Gastrocnemius medialis (tissue), 4 donors: Measurements from ENCODE around the gene ZBTB46. TPM values are rescaled to one million over a fixed set of nuclear protein-coding genes. Genes with fewer than 3 reads are reported as not detected.
"Not testable (repeated sequence)": the region's sequence is repeated elsewhere in the genome, so short reads cannot be mapped to it uniquely, and the experiment has no call there.

Source experiments
- ATAC-seq, 2 donors: fragments of 150-250 bp; one replicate each; pipeline ENCODE4 v1.9.1; 2016
- DNase-seq, 2 donors: peaks; one replicate each; pipeline ENCODE4 v3.0.0-alpha.2; 2019
- H3K27ac ChIP-seq, 4 donors: fragments of 200-600 bp; sonication (generic); 1 replicate in 1 of 4; 2 replicates in 3 of 4; pipeline ENCODE4 v1.5.1; 2016 to 2018; ENCODE audit warnings: mild to moderate bottlenecking in 2 of 4, moderate library complexity in 1 of 4
- H3K27me3 ChIP-seq, 3 donors: fragments of 200-600 bp; sonication (generic) in 2 of 3; 1 replicate in 1 of 3; 2 replicates in 2 of 3; pipeline versions ENCODE4 v1.5.1 to v1.6.0; 2016 to 2019; ENCODE audit warnings: mild to moderate bottlenecking in 1 of 3, moderate library complexity in 1 of 3
- H3K36me3 ChIP-seq, 2 donors: fragments of 200-600 bp; sonication (generic) in 1 of 2; one replicate each; pipeline ENCODE4 v1.5.1; 2017 to 2018
- H3K4me1 ChIP-seq, 2 donors: fragments of 200-600 bp; sonication (generic) in 1 of 2; one replicate each; pipeline ENCODE4 v1.5.1; 2016 to 2017; ENCODE audit warnings: mild to moderate bottlenecking in 2 of 2
- H3K4me3 ChIP-seq, 4 donors: fragments of 200-600 bp; sonication (generic) in 3 of 4; 1 replicate in 1 of 4; 2 replicates in 3 of 4; pipeline ENCODE4 v1.5.1; 2016 to 2019; ENCODE audit warnings: mild to moderate bottlenecking in 2 of 4
- H3K9me3 ChIP-seq, 3 donors: fragments of 200-600 bp; sonication (generic) in 2 of 3; 1 replicate in 1 of 3; 2 replicates in 2 of 3; pipeline ENCODE4 v1.5.1; 2016 to 2019
- POLR2A ChIP-seq, 2 donors: fragments of 450-650 bp; IDR thresholded peaks; one replicate each; pipeline ENCODE4 v1.6.1; 2017; ENCODE audit warnings: antibody characterized with exemption in 2 of 2, mild to moderate bottlenecking in 2 of 2, moderate library complexity in 2 of 2
- in situ Hi-C, 4 donors: fragments of 200-750 bp; cut with MboI; loops; one replicate each; pipeline versions ENCODE4 v1.15.0 to v1.8.0; 2017; ENCODE audit warnings: low sequenced_read_pairs in 4 of 4
- intact Hi-C: fragments of 100-400 bp; cut with DNase I; formaldehyde crosslinking; loops from one replicate; pipeline ENCODE4 v1.15.1; 2023; ENCODE audit warnings: low total_unique reads
- total RNA-seq, 4 donors: library from RNA; depleted of rRNA; stranded (reverse); fragments of >200 nt; gene quantifications; one replicate each; pipeline versions ENCODE4 v1.1.0 to v1.2.3, GENCODE V29; 2016
- TF ChIP-seq, protein P1 (sequence below), 5 experiments: fragments of 450-650 bp in 3 of 5; fragments of 200-600 bp in 2 of 5; sonication (generic) in 2 of 5; IDR thresholded peaks in 4 of 5; conservative IDR thresholded peaks in 1 of 5; 1 replicate in 4 of 5; 2 replicates in 1 of 5; pipeline ENCODE4 v1.5.1; 2016 to 2019; ENCODE audit warnings: antibody characterized with exemption in 5 of 5, mild to moderate bottlenecking in 3 of 5, moderate library complexity in 3 of 5

The ZBTB46 gene
- total RNA-seq, 4 donors from 2014 or later, result 4.3 to 7.1 (median 5.6) TPM

DNA sequence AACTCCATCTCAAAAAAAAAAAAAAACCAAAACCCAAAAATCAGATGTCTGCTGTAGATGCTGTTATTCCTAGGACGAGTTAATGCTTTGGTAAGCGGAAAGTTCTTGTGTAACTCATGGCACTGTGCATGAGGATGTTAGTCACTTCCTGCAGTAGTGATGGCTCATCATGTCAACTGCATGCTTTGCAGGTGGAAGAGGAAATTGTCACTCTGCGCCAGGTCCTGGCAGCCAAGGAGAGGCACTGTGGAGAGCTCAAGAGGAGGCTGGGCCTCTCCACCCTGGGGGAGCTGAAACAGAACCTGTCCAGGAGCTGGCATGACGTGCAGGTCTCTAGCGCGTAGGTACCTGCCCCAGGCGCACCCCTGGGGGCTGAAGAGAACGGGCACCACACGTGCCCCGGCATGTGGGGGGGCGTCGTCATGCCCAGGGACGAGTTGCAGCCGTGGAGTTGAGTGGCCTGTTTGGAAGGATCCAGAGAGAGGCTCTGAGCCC lies 42.5 kb upstream of the ZBTB46 start:
- intact Hi-C loops (no loop called here), in situ Hi-C loops (no loop called here)
- Histone ChIP-seq H3K27me3 (no peaks in the 10 kb centered on the region), H3K27ac (peak overlapping the region; percentile 45 to 61 (median 52)), H3K9me3 (no peaks in the 10 kb centered on the region), H3K36me3 (peaks cover 0 to 78% of the 10 kb centered on the region in 2 donors), H3K4me1 (peaks cover 10 to 12% of the 10 kb centered on the region in 2 donors), H3K4me3 (no peak overlapping the region)
- TF ChIP-seq POLR2A (IDR thresholded peaks at IDR 0.05), result no peak
- TF ChIP-seq, protein P1, sequence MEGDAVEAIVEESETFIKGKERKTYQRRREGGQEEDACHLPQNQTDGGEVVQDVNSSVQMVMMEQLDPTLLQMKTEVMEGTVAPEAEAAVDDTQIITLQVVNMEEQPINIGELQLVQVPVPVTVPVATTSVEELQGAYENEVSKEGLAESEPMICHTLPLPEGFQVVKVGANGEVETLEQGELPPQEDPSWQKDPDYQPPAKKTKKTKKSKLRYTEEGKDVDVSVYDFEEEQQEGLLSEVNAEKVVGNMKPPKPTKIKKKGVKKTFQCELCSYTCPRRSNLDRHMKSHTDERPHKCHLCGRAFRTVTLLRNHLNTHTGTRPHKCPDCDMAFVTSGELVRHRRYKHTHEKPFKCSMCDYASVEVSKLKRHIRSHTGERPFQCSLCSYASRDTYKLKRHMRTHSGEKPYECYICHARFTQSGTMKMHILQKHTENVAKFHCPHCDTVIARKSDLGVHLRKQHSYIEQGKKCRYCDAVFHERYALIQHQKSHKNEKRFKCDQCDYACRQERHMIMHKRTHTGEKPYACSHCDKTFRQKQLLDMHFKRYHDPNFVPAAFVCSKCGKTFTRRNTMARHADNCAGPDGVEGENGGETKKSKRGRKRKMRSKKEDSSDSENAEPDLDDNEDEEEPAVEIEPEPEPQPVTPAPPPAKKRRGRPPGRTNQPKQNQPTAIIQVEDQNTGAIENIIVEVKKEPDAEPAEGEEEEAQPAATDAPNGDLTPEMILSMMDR (IDR thresholded peaks at IDR 0.05 in 4 of 5, conservative IDR thresholded peaks at IDR 0.05 in 1 of 5), result no peak
- ATAC-seq (peak in 1 of 2 donors; percentile 57), DNase-seq (peak in 1 of 2 donors; percentile 48)

DNA sequence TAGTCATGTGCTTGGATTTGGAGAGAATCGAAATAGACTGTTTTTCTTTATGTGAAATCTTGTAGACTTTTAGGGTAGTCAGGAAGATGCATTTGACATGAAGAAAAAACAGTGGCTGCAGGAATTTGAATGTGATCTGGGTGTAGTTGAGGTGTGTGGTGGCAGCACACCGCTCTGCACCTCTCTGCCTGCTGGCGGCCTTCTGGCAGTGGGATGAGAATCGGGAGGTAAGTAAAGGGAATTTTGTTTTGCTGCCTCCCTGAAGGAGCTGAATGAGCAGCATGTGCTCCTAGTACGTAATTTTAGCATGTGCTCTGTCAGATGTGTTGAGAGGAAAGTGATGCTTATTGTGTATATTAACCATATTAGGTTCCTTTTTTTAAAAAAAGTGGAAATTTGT lies 37.2 kb upstream of the ZBTB46 start:
- intact Hi-C loops, result loop anchor here (10.0 kb wide), 1 partner anchor 243 kb away; the partner anchor contains the start of gene GMEB2
- H3K27ac ChIP-seq, result no peak overlapping the region
- H3K4me3 ChIP-seq, result no peak overlapping the region
- H3K36me3 ChIP-seq, result peaks cover 0 to 43% of the 10 kb centered on the region in 2 donors
- no peaks in the 10 kb centered on the region for H3K9me3 ChIP-seq
- no peak for DNase-seq
- no peaks in the 10 kb centered on the region for H3K27me3 ChIP-seq
- peaks cover 23 to 25% of the 10 kb centered on the region in 2 donors for H3K4me1 ChIP-seq
- in situ Hi-C loops, result loop anchor here in 1 of 4 donors (10.0 kb wide), 1 partner anchor 83 kb away; no protein-coding TSS in a partner anchor
- ATAC-seq, result no peak
- TF ChIP-seq, protein P1 (IDR thresholded peaks at IDR 0.05 in 4 of 5, conservative IDR thresholded peaks at IDR 0.05 in 1 of 5), result no peak

DNA sequence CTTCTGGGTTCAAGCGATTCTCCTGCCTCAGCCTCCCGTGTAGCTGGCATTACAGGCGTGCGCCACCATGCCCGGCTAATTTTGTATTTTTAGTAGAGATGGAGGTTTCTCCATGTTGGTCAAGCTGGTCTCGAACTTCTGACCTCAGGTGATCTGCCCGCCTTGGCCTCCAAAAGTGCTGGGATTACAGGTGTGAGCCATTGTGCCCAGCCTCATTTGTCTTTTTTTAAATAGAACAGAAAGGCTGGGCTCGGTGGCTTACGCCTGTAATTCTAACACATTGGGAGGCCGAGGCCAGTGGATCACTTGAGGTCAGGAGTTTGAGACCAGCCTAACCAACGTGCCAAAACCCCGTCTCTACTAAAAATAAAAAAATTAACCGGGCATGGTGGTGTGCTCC lies 36.0 kb upstream of the ZBTB46 start:
- intact Hi-C loops (loop anchor here (10.0 kb wide), 1 partner anchor 242 kb away; the partner anchor contains the start of gene GMEB2), in situ Hi-C loops (loop anchor here in 1 of 4 donors (10.0 kb wide), 1 partner anchor 82 kb away; no protein-coding TSS in a partner anchor)
- ATAC-seq, H3K9me3 ChIP-seq, H3K27ac ChIP-seq, H3K4me3 ChIP-seq, DNase-seq, H3K27me3 ChIP-seq: not testable (repeated sequence)
- H3K4me1 ChIP-seq, result peaks cover 25 to 27% of the 10 kb centered on the region in 2 donors
- peaks cover 0 to 35% of the 10 kb centered on the region in 2 donors for H3K36me3 ChIP-seq

DNA sequence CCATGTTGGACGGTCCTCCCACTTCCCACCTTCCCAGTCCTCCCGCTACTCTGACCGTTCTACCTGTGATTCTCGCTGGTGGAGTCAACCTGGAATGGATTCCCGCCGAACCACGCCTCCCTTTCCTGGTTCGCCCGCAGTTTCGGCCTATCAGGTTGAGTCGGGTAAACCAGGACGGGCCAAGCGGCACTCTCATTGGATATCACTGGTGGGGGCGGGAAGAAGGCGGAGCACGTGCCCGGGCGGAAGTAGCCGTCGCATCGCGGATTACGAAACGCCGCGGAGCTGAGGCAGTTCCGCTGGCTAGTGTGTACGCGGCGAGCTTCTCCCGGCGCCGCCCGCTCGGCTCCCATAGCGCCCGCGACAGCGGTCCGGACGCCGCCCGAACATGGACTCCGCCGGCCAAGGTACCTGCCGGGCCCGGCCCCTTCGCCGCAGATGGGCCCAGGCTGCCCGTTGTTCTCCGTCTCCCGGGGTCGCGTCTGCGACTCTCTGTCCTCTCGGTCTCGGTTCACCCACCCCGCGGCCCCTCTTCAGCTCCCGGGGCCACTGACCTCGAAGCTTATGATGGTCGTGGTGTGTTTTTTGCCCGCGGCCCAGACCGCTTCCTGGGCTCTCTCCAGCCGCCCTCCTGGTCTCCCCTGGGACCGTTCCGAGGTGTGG lies 34.0 kb upstream of the ZBTB46 start, which contains the start of gene TPD52L2:
Gene TPD52L2, plus strand, starts transcription at position 293 of the 663 bp plus-strand sequence. Its CDS starts 96 bp downstream, at position 389.
- Histone ChIP-seq H3K9me3 (no peaks in the 10 kb centered on the region), H3K36me3 (peaks cover 0 to 16% of the 10 kb centered on the region in 2 donors), H3K4me3 (peak within 1 kb of the TSS; percentile 86 to 99 (median 90)), H3K4me1 (peaks cover 25 to 27% of the 10 kb centered on the region in 2 donors), H3K27ac (peak within 1 kb of the TSS; percentile 97 to 99 (median 98)), H3K27me3 (no peaks in the 10 kb centered on the region)
- DNase-seq (peak; percentile 99), ATAC-seq (peak; percentile 94 to 99)
- in situ Hi-C loops (loop anchor here in 1 of 4 donors (10.0 kb wide), 1 partner anchor 80 kb away; no protein-coding TSS in a partner anchor), intact Hi-C loops (loop anchor here (1.0 to 10.0 kb wide), 6 partner anchors 29 to 240 kb away; partner anchors contain the start of genes GMEB2, RTEL1 and ZBTB46)
- TF ChIP-seq, protein P1 (IDR thresholded peaks at IDR 0.05 in 4 of 5, conservative IDR thresholded peaks at IDR 0.05 in 1 of 5), result no peak
- peak; percentile 98 to 99 for TF ChIP-seq POLR2A (IDR thresholded peaks at IDR 0.05)

DNA sequence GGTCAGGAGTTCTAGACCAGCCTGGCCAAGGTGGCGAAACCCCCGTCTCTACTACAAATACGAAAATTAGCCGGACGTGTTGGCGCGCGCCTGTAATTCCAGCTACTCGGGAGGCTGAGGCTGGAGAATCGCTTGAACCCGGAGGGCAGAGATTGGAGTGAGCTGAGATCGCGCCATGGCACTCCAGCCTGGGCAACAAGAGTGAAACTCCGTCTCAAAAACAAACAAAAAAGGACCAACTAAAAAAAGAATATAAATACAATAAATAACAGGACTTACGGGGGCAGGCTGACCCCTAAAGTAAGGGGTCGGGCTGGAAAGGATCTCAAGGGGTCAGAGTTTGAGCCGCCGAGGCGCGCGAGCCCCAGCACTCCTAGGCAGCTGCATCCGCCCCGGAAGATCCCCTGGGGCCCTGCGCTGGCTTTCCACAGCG lies 33.5 kb upstream of the ZBTB46 start:
- no peak for DNase-seq
- Histone ChIP-seq H3K4me1 (peaks cover 27 to 28% of the 10 kb centered on the region in 2 donors), H3K27me3 (no peaks in the 10 kb centered on the region), H3K9me3 (no peaks in the 10 kb centered on the region), H3K27ac (peak overlapping the region; percentile 97 to 99 (median 98)), H3K4me3 (peak overlapping the region; percentile 70 to 99 (median 88)), H3K36me3 (peaks cover 0 to 10% of the 10 kb centered on the region in 2 donors)
- in situ Hi-C loops (loop anchor here in 1 of 4 donors (10.0 kb wide), 1 partner anchor 80 kb away; no protein-coding TSS in a partner anchor), intact Hi-C loops (loop anchor here (2.0 to 10.0 kb wide), 4 partner anchors 34 to 240 kb away; partner anchors contain the start of genes GMEB2 and ZBTB46)
- TF ChIP-seq, protein P1 (IDR thresholded peaks at IDR 0.05 in 4 of 5, conservative IDR thresholded peaks at IDR 0.05 in 1 of 5), result peak in 2 of 5 experiments; percentile 3
- no peak for TF ChIP-seq POLR2A (IDR thresholded peaks at IDR 0.05)
- no peak for ATAC-seq
